ENCODE data around the gene SMIM1.

The SMIM1 gene

DNA sequence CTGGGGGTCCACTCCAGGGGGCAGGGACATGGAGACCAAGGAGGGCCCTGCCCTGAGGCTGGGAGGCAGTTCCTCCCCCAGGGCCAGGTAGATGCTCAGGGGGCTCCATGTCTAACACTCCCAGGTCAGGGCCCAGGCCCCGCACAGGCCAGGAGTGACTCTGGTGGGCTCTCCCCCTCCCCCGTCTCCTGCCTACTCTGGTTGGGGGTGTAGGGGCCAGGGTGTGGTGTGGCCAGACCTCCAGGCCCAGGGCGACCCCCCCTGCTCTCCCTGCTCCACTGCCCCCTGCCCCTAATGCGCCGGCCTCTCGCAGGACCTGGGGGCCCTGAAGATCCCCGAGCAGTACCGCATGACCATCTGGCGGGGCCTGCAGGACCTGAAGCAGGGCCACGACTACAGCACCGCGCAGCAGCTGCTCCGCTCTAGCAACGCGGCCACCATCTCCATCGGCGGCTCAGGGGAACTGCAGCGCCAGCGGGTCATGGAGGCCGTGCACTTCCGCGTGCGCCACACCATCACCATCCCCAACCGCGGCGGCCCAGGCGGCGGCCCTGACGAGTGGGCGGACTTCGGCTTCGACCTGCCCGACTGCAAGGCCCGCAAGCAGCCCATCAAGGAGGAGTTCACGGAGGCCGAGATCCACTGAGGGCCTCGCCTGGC lies 40.0 kb upstream of the SMIM1 start:
- no peaks in the 10 kb centered on the region for H3K79me2 ChIP-seq (ENCODE audit: insufficient read depth, low read length)
- no peaks in the 10 kb centered on the region for H3K36me3 ChIP-seq (ENCODE audit: insufficient read depth, low read length)
- no peak overlapping the region for H3K4me2 ChIP-seq (ENCODE audit: low read depth, low read length, poor library complexity, severe bottlenecking)
- H3F3A ChIP-seq (ENCODE audit: low read depth), result no peaks in the 10 kb centered on the region
- H4K20me1 ChIP-seq (ENCODE audit: insufficient read depth, low read length, poor library complexity, severe bottlenecking), result no peaks in the 10 kb centered on the region
- H3K9me2 ChIP-seq (replicated peaks; ENCODE audit: low read depth, low read length), result no peaks in the 10 kb centered on the region
- no peaks in the 10 kb centered on the region for H3K27me3 ChIP-seq (ENCODE audit: insufficient read depth, low read length, poor library complexity, severe bottlenecking)
- TF ChIP-seq CTCF (conservative IDR thresholded peaks at IDR 0.05; ENCODE audit: low read length) (no peak), EZH2phosphoT487 (IDR thresholded peaks at IDR 0.05; ENCODE audit: borderline replicate concordance) (no peak)
- no peak overlapping the region for H3K4me3 ChIP-seq (ENCODE audit: low read length, poor library complexity, severe bottlenecking)
- no peaks in the 10 kb centered on the region for H3K9me3 ChIP-seq (ENCODE audit: insufficient read depth, low read depth, low read length)
- H3K4me1 ChIP-seq (ENCODE audit: insufficient read depth, low read length, poor library complexity, severe bottlenecking), result no peaks in the 10 kb centered on the region
- H3K9ac ChIP-seq (ENCODE audit: low read depth, low read length, poor library complexity, severe bottlenecking), result no peak overlapping the region
- H2AFZ ChIP-seq (ENCODE audit: low read length), result no peak overlapping the region

DNA sequence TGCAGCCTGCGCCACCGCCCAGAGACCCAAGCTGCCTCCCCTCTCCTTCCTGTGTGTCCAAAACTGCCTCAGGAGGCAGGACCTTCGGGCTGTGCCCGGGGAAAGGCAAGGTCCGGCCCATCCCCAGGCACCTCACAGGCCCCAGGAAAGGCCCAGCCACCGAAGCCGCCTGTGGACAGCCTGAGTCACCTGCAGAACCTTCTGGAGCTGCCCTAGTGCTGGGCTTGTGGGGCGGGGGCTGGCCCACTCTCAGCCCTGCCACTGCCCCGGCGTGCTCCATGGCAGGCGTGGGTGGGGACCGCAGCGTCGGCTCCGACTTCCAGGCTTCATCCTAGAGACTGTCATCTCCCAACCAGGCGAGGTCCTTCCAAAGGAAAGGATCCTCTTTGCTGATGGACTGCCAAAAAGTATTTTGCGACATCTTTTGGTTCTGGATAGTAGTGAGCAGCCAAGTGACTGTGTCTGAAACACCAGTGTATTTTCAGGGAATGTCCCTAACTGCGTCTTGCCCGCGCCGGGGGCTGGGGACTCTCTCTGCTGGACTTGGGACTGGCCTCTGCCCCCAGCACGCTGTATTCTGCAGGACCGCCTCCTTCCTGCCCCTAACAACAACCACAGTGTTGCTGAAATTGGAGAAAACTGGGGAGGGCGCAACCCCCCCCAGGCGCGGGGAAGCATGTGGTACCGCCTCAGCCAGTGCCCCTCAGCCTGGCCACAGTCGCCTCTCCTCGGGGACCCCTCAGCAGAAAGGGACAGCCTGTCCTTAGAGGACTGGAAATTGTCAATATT lies 39.3 kb upstream of the SMIM1 start:
- Histone ChIP-seq H3K9ac (ENCODE audit: low read depth, low read length, poor library complexity, severe bottlenecking) (no peak overlapping the region), H3K79me2 (ENCODE audit: insufficient read depth, low read length) (no peaks in the 10 kb centered on the region), H3K27me3 (ENCODE audit: insufficient read depth, low read length, poor library complexity, severe bottlenecking) (no peaks in the 10 kb centered on the region), H3K4me2 (ENCODE audit: low read depth, low read length, poor library complexity, severe bottlenecking) (no peak overlapping the region), H3K9me3 (ENCODE audit: insufficient read depth, low read depth, low read length) (no peaks in the 10 kb centered on the region), H2AFZ (ENCODE audit: low read length) (no peak overlapping the region), H3K36me3 (ENCODE audit: insufficient read depth, low read length) (no peaks in the 10 kb centered on the region), H3K9me2 (replicated peaks; ENCODE audit: low read depth, low read length) (no peaks in the 10 kb centered on the region), H3F3A (ENCODE audit: low read depth) (no peaks in the 10 kb centered on the region), H4K20me1 (ENCODE audit: insufficient read depth, low read length, poor library complexity, severe bottlenecking) (no peaks in the 10 kb centered on the region), H3K4me1 (ENCODE audit: insufficient read depth, low read length, poor library complexity, severe bottlenecking) (no peaks in the 10 kb centered on the region), H3K4me3 (ENCODE audit: low read length, poor library complexity, severe bottlenecking) (no peak overlapping the region)
- no peak for TF ChIP-seq EZH2phosphoT487 (IDR thresholded peaks at IDR 0.05; ENCODE audit: borderline replicate concordance)
- no peak for TF ChIP-seq CTCF (conservative IDR thresholded peaks at IDR 0.05; ENCODE audit: low read length)

GRCh38 chr1:3733883-3734589 lies 38.5 kb upstream of the SMIM1 start:
- Histone ChIP-seq H3K79me2 (ENCODE audit: insufficient read depth, low read length) (no peaks in the 10 kb centered on the region), H3K36me3 (ENCODE audit: insufficient read depth, low read length) (no peaks in the 10 kb centered on the region)
- no peak for TF ChIP-seq CTCF (conservative IDR thresholded peaks at IDR 0.05; ENCODE audit: low read length)

More at GRCh38 chr1:3733883-3734589, 38.5 kb upstream of the SMIM1 start:
- Histone ChIP-seq H3K4me2 (ENCODE audit: low read depth, low read length, poor library complexity, severe bottlenecking) (no peak overlapping the region), H4K20me1 (ENCODE audit: insufficient read depth, low read length, poor library complexity, severe bottlenecking) (no peaks in the 10 kb centered on the region), H3K27me3 (ENCODE audit: insufficient read depth, low read length, poor library complexity, severe bottlenecking) (no peaks in the 10 kb centered on the region), H3F3A (ENCODE audit: low read depth) (no peaks in the 10 kb centered on the region), H3K4me3 (ENCODE audit: low read length, poor library complexity, severe bottlenecking) (no peak overlapping the region), H3K4me1 (ENCODE audit: insufficient read depth, low read length, poor library complexity, severe bottlenecking) (no peaks in the 10 kb centered on the region), H2AFZ (ENCODE audit: low read length) (no peak overlapping the region), H3K9me2 (replicated peaks; ENCODE audit: low read depth, low read length) (no peaks in the 10 kb centered on the region), H3K9ac (ENCODE audit: low read depth, low read length, poor library complexity, severe bottlenecking) (no peak overlapping the region), H3K9me3 (ENCODE audit: insufficient read depth, low read depth, low read length) (no peaks in the 10 kb centered on the region)

Measured in Loucy (cell line).